H1 (cell line): ENCODE results near the gene DPEP1.

Source experiments
- CEBPB ChIP-seq: IDR thresholded peaks from 2 replicates; pipeline ENCODE4 v1.6.1; 2012; ENCODE audit warnings: low read depth, low read length
- CREB1 ChIP-seq: IDR thresholded peaks from 2 replicates; pipeline ENCODE4 v1.6.1; 2012; ENCODE audit warnings: inconsistent platforms
- CTCF ChIP-seq, 3 experiments: IDR thresholded peaks; 1 replicate in 2 of 3; 2 replicates in 1 of 3; pipeline versions ENCODE4 v1.5.1 to v1.6.1; 2011; ENCODE audit warnings: low read length in 3 of 3, mild to moderate bottlenecking in 3 of 3, inconsistent platforms in 2 of 3, low read depth in 1 of 3, moderate library complexity in 1 of 3; ENCODE audit not compliant: insufficient read depth in 1 of 3; ENCODE audit errors: control extremely low read depth in 1 of 3
- EZH2 ChIP-seq: fragments of 200-600 bp; sonication (generic); IDR thresholded peaks from 2 replicates; pipeline ENCODE4 v1.7.1; 2012; ENCODE audit warnings: low read depth, mild to moderate bottlenecking, moderate library complexity, low read length, inconsistent platforms; ENCODE audit not compliant: severe bottlenecking
- SIRT6 ChIP-seq: IDR thresholded peaks from one replicate; pipeline ENCODE4 v1.7.1; 2012; ENCODE audit warnings: low read length, inconsistent platforms
- TCF12 ChIP-seq: IDR thresholded peaks from 2 replicates; pipeline ENCODE4 v1.6.1; 2011; ENCODE audit warnings: low read depth, mild to moderate bottlenecking, low read length
- USF2 ChIP-seq: IDR thresholded peaks from 2 replicates; pipeline ENCODE4 v1.6.1; 2011; ENCODE audit warnings: low read length, improper control_type of control experiment

- TF ChIP-seq TCF12 (no peak), USF2 (no peak), CTCF (IDR thresholded peaks at IDR 0.05; ENCODE audit: control extremely low read depth in 1 of 3, insufficient read depth in 1 of 3, low read depth in 1 of 3, low read length in 3 of 3) (no peak), CREB1 (no peak), EZH2 (no peak), SIRT6 (no peak), CEBPB (no peak)
Observed at GRCh38 chr16:89613231-89613953, at the start of gene DPEP1.
